ENCODE data around the gene SLC28A3. TPM values are rescaled to one million over a fixed set of nuclear protein-coding genes. Genes with fewer than 3 reads are reported as not detected.
A peak's percentile ranks its signal among the peaks of the same experiment; 100 is the strongest.

SLC28A3 gene
- total RNA-seq, 4 donors from 2014 or later, result 0.15 to 0.22 TPM; not detected in 2

DNA sequence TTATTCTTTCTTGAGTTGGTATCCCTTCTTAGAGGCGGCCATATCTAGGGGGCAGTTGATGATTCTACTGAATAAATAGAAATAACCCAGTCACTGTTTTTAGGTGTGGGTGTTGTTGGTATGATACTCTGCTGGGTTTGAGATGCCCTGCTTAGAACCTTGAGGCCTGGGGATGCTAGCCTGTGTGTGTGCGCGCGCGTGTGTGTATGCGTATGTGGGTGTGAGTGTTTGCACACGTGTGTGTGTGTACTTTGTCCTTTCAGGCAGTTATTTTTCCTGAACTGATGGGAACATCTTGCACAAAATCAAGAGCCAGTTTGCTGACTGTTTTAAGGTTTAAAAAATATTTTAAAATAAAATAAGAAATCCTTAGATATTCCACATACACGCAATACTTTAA is 3.3 kb downstream of the SLC28A3 start:
- TF ChIP-seq, protein P1, sequence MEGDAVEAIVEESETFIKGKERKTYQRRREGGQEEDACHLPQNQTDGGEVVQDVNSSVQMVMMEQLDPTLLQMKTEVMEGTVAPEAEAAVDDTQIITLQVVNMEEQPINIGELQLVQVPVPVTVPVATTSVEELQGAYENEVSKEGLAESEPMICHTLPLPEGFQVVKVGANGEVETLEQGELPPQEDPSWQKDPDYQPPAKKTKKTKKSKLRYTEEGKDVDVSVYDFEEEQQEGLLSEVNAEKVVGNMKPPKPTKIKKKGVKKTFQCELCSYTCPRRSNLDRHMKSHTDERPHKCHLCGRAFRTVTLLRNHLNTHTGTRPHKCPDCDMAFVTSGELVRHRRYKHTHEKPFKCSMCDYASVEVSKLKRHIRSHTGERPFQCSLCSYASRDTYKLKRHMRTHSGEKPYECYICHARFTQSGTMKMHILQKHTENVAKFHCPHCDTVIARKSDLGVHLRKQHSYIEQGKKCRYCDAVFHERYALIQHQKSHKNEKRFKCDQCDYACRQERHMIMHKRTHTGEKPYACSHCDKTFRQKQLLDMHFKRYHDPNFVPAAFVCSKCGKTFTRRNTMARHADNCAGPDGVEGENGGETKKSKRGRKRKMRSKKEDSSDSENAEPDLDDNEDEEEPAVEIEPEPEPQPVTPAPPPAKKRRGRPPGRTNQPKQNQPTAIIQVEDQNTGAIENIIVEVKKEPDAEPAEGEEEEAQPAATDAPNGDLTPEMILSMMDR (IDR thresholded peaks at IDR 0.05), result no peak
- no peak for TF ChIP-seq POLR2A (IDR thresholded peaks at IDR 0.05)
- Histone ChIP-seq H3K27me3 (no peaks in the 10 kb centered on the region), H3K27ac (no peak overlapping the region), H3K36me3 (no peaks in the 10 kb centered on the region), H3K4me1 (peaks cover 7 to 11% of the 10 kb centered on the region in 2 donors), H3K9me3 (no peaks in the 10 kb centered on the region), H3K4me3 (replicated peaks in 1 of 3) (no peak overlapping the region)
- intact Hi-C loops (cut with DNase I), result no loop called here
- WGBS, 2 donors, result 94 to 96% methylated on average over 8 of the region's 8 CpGs
- no peak for DNase-seq

DNA sequence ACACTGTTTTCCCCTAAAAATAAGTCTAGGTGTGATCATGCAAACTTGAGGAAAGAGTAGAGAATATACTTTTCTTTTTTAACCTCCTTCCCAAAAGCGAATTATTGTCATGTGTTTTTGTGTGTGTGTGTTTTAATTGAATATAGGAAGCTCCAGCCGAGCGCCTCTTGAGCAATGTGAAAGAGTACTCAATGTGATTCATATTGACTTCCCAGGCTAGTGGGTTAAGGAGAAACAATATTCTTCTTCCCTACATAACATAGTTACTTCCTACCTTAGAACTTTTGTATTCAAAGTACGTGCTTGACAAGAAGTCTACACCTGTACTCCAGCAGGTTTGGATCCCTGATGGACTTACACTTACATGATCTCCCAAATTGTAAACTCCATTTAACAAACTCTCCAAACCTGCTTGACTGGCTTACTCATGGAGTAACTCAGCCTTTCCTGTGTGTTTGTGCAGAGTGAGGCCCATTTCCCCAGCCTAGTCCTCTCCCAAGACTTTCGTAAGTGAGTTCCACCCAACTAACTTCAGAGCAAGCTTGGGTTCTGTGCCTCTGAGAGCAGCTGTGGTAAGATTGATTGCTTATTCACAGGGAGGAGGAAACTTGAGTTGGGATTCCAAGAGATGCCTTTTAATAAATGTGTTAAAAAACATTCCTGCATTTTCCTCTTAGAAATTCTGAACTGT is 9.3 kb downstream of the SLC28A3 start:
- DNase-seq, result peak in 1 of 2 donors; percentile 26
- 64 to 75% methylated on average over 5 of the region's 5 CpGs for WGBS, 2 donors
- Histone ChIP-seq H3K9me3 (no peaks in the 10 kb centered on the region), H3K4me1 (no peaks in the 10 kb centered on the region), H3K27me3 (no peaks in the 10 kb centered on the region), H3K27ac (no peak overlapping the region), H3K36me3 (no peaks in the 10 kb centered on the region), H3K4me3 (replicated peaks in 1 of 3) (no peak overlapping the region)
- intact Hi-C loops (cut with DNase I), result no loop called here
- TF ChIP-seq POLR2A (IDR thresholded peaks at IDR 0.05), result no peak
- TF ChIP-seq, protein P1 (IDR thresholded peaks at IDR 0.05), result no peak

DNA sequence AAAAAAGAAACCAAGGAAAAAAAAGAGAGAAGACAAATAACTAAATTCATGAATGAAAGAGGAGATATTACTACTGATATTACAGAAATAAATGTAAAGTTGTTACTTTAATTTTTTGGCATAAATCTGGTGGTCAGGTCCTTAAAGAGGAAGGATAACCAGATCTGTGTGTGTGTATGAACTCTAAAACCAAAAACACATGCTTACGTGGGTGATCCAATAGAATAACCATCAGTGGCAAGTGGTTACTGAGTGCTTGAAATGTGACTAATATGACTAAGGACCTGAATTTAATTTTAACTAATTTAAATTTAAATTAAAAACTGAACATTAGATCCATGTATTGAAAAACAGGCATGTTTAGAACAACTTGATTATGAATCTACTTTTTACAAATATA is 10.3 kb downstream of the SLC28A3 start:
- Histone ChIP-seq H3K27me3 (no peaks in the 10 kb centered on the region), H3K4me3 (replicated peaks in 1 of 3) (no peak overlapping the region), H3K9me3 (no peaks in the 10 kb centered on the region), H3K4me1 (no peaks in the 10 kb centered on the region), H3K27ac (no peak overlapping the region), H3K36me3 (no peaks in the 10 kb centered on the region)
- 87 to 92% methylated on average over 1 of the region's 1 CpG for WGBS, 2 donors
- TF ChIP-seq POLR2A (IDR thresholded peaks at IDR 0.05), result no peak
- TF ChIP-seq, protein P1 (IDR thresholded peaks at IDR 0.05), result no peak
- DNase-seq, result no peak
- intact Hi-C loops (cut with DNase I), result no loop called here

DNA sequence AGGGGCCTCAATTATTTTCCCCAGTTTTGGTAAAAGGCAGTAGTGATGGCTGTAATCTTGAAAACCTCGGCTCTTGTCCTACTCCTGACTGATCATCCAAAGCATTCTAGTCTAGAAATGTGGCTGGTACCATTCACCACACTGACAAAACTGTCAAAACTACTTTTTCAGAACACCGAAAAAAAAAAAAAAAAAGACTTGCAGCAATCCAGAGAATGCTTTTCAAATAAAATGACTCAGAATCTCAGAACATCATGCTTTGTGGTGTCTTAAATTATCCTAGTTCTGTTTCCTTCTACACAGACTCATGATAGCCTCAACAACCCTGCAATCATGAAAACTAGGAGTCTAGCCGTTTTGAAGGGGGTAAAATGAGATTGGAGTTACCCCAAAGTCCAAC is 13.4 kb downstream of the SLC28A3 start:
- Histone ChIP-seq H3K27me3 (no peaks in the 10 kb centered on the region), H3K27ac (no peak overlapping the region), H3K4me3 (replicated peaks in 1 of 3) (no peak overlapping the region), H3K9me3 (no peaks in the 10 kb centered on the region), H3K36me3 (no peaks in the 10 kb centered on the region), H3K4me1 (no peaks in the 10 kb centered on the region)
- 88 to 91% methylated on average over 3 of the region's 3 CpGs for WGBS, 2 donors
- no peak for TF ChIP-seq POLR2A (IDR thresholded peaks at IDR 0.05)
- TF ChIP-seq, protein P1 (IDR thresholded peaks at IDR 0.05), result no peak
- DNase-seq, result no peak
- intact Hi-C loops (cut with DNase I), result no loop called here

DNA sequence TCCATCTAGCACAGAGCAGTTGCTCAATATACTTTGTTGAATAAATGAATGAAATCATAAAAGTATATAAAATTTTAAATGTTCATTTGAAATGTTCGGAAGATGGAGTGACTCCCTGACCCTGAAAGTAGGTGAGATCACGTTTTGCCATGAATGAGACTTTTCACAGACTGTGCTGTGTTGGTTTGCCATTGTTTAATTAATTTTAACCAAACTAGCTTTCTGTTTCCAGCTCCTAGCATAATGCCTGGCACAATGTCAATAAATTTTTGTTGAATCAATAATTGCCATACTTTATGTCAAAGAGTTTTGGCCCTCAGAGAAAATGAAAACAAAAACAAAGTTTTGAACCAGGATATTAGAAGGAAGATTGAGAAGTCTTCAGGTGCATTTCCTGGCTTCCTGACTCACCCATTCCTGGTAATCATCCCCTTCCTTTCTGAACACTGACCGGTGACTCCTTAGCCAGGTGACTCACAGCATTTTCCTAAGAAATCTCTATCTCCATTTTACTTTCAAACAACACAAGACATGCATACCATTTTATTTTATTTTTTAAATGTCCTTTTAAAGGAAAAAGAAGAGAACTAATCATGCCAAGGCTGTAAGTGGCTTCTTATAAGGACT is 15.1 kb downstream of the SLC28A3 start:
- 84 to 85% methylated on average over 3 of the region's 3 CpGs for WGBS, 2 donors
- no peak for TF ChIP-seq POLR2A (IDR thresholded peaks at IDR 0.05)
- TF ChIP-seq, protein P1 (IDR thresholded peaks at IDR 0.05), result no peak
- Histone ChIP-seq H3K36me3 (no peaks in the 10 kb centered on the region), H3K27ac (no peak overlapping the region), H3K27me3 (no peaks in the 10 kb centered on the region), H3K9me3 (no peaks in the 10 kb centered on the region), H3K4me3 (replicated peaks in 1 of 3) (no peak overlapping the region), H3K4me1 (no peaks in the 10 kb centered on the region)
- intact Hi-C loops (cut with DNase I), result no loop called here
- DNase-seq, result no peak

Measured in thyroid gland (tissue), 4 donors.